GM23338 (cell line): Measurements from ENCODE around the gene SETMAR. TPM values are rescaled to one million over a fixed set of nuclear protein-coding genes. Genes with fewer than 3 reads are reported as not detected.

Source experiments
- ATAC-seq: fragments of 200-7000 bp; cut with Tn5 transposase; 3 replicates; pipeline ENCODE4 v1.9.1; 2020
- DNase-seq: peaks from one replicate; pipeline ENCODE4 v3.0.0-alpha.2; 2015; ENCODE audit warnings: low spot score
- H2AFZ ChIP-seq: fragments of 200-600 bp; sonication (generic); 2 replicates; pipeline ENCODE4 v1.8.0; 2016; ENCODE audit warnings: antibody characterized with exemption, mild to moderate bottlenecking, moderate library complexity
- H3F3A ChIP-seq: fragments of 200-600 bp; sonication (generic); replicated peaks from 2 replicates; pipeline ENCODE4 v1.8.0; 2017; ENCODE audit warnings: antibody characterized with exemption, mixed run types, low read depth
- H3K27ac ChIP-seq: fragments of 200-600 bp; sonication (generic); 2 replicates; pipeline ENCODE4 v1.6.1; 2016; ENCODE audit warnings: low read depth
- H3K27me3 ChIP-seq: fragments of 200-600 bp; sonication (generic); 2 replicates; pipeline ENCODE4 v1.8.0; 2016; ENCODE audit warnings: mild to moderate bottlenecking, mixed run types, moderate library complexity; ENCODE audit not compliant: insufficient read depth
- H3K36me3 ChIP-seq: fragments of 200-600 bp; sonication (generic); 2 replicates; pipeline ENCODE4 v1.8.0; 2016; ENCODE audit warnings: mild to moderate bottlenecking; ENCODE audit not compliant: insufficient read depth
- H3K4me1 ChIP-seq: fragments of 200-600 bp; sonication (generic); 2 replicates; pipeline ENCODE4 v1.8.0; 2016; ENCODE audit warnings: mild to moderate bottlenecking, moderate library complexity; ENCODE audit not compliant: insufficient read depth
- H3K4me2 ChIP-seq: fragments of 200-600 bp; sonication (generic); 2 replicates; pipeline ENCODE4 v1.7.1; 2017; ENCODE audit warnings: mixed run types
- H3K4me3 ChIP-seq: fragments of 200-600 bp; sonication (generic); 2 replicates; pipeline ENCODE4 v1.6.1; 2016; ENCODE audit warnings: mixed run types
- H3K79me2 ChIP-seq: fragments of 200-600 bp; sonication (generic); replicated peaks from 2 replicates; pipeline ENCODE4 v1.8.0; 2017; ENCODE audit warnings: mild to moderate bottlenecking; ENCODE audit not compliant: insufficient read depth
- H3K9me2 ChIP-seq: fragments of 200-600 bp; sonication (generic); 2 replicates; pipeline ENCODE4 v1.8.0; 2017; ENCODE audit not compliant: insufficient read depth
- H4K20me1 ChIP-seq: fragments of 200-600 bp; sonication (generic); replicated peaks from 2 replicates; pipeline ENCODE4 v1.8.0; 2017; ENCODE audit warnings: mild to moderate bottlenecking; ENCODE audit not compliant: insufficient read depth
- H3K27ac Mint-ChIP-seq: 2 replicates; pipeline ENCODE4 v1.8.0; 2020; ENCODE audit warnings: inconsistent platforms, mild to moderate bottlenecking, moderate library complexity, mixed read lengths
- H3K27me3 Mint-ChIP-seq: 3 replicates; pipeline ENCODE4 v1.8.0; 2022; ENCODE audit warnings: low read depth, mild to moderate bottlenecking, moderate library complexity, mixed read lengths, inconsistent platforms; ENCODE audit not compliant: insufficient read depth, poor library complexity
- H3K36me3 Mint-ChIP-seq: 3 replicates; pipeline ENCODE4 v1.8.0; 2021; ENCODE audit warnings: low read depth, mild to moderate bottlenecking, inconsistent platforms, moderate library complexity, mixed read lengths
- H3K4me1 Mint-ChIP-seq: 3 replicates; pipeline ENCODE4 v1.8.0; 2020; ENCODE audit warnings: mild to moderate bottlenecking, inconsistent platforms, mixed read lengths
- H3K4me3 Mint-ChIP-seq: 3 replicates; pipeline ENCODE4 v1.8.0; 2021; ENCODE audit warnings: moderate library complexity, mild to moderate bottlenecking, inconsistent platforms, mixed read lengths
- H3K9me3 Mint-ChIP-seq: 3 replicates; pipeline ENCODE4 v1.8.0; 2020; ENCODE audit warnings: moderate library complexity, mild to moderate bottlenecking, inconsistent platforms, mixed read lengths
- CREB1 ChIP-seq: fragments of 250-450 bp; sonication (Bioruptor Pico); IDR thresholded peaks from 2 replicates; pipeline ENCODE4 v1.5.0; 2020; ENCODE audit warnings: low read depth, mild to moderate bottlenecking, moderate library complexity
- ETS1 ChIP-seq: IDR thresholded peaks from 2 replicates; pipeline ENCODE4 v1.6.1; 2016; ENCODE audit warnings: antibody characterized with exemption
- EZH2 ChIP-seq: fragments of 200-600 bp; sonication (generic); IDR thresholded peaks from one replicate; pipeline ENCODE4 v1.8.0; 2017; ENCODE audit warnings: antibody characterized with exemption, mild to moderate bottlenecking, low read depth; ENCODE audit not compliant: unreplicated experiment
- JUNB ChIP-seq: IDR thresholded peaks from one replicate; pipeline ENCODE4 v1.6.1; 2016; ENCODE audit warnings: antibody characterized with exemption; ENCODE audit not compliant: unreplicated experiment
- NANOG ChIP-seq: IDR thresholded peaks from 2 replicates; pipeline ENCODE4 v1.6.1; 2016; ENCODE audit warnings: antibody characterized with exemption, borderline replicate concordance
- POLR2AphosphoS5 ChIP-seq: IDR thresholded peaks from 2 replicates; pipeline ENCODE4 v1.6.1; 2016; ENCODE audit warnings: antibody characterized with exemption, low read depth
- STAT1 ChIP-seq: IDR thresholded peaks from one replicate; pipeline ENCODE4 v1.6.1; 2016; ENCODE audit warnings: antibody characterized with exemption; ENCODE audit not compliant: unreplicated experiment
- polyA plus RNA-seq: library from polyadenylated mRNA; unstranded; fragments of >200 nt; fragmentation: Nextera tagmentation; extraction: Ambion mirVana; gene quantifications from 2 replicates; pipeline ENCODE4 v1.2.1, GENCODE V29; 2016
- total RNA-seq: library from RNA; depleted of rRNA; stranded (reverse); fragments of >200 nt; shearing (Covaris generic); gene quantifications from 2 replicates; pipeline ENCODE4 v1.2.3, GENCODE V29; 2014
- TF ChIP-seq, protein P1 (sequence below): fragments of 250-450 bp; sonication (Bioruptor Pico); IDR thresholded peaks from 2 replicates; pipeline ENCODE4 v1.5.0; 2020; ENCODE audit warnings: mild to moderate bottlenecking, moderate library complexity

Gene SETMAR
- total and polyA plus RNA-seq, 2 experiments from 2014 or later: 11.2 to 19.8 TPM

DNA sequence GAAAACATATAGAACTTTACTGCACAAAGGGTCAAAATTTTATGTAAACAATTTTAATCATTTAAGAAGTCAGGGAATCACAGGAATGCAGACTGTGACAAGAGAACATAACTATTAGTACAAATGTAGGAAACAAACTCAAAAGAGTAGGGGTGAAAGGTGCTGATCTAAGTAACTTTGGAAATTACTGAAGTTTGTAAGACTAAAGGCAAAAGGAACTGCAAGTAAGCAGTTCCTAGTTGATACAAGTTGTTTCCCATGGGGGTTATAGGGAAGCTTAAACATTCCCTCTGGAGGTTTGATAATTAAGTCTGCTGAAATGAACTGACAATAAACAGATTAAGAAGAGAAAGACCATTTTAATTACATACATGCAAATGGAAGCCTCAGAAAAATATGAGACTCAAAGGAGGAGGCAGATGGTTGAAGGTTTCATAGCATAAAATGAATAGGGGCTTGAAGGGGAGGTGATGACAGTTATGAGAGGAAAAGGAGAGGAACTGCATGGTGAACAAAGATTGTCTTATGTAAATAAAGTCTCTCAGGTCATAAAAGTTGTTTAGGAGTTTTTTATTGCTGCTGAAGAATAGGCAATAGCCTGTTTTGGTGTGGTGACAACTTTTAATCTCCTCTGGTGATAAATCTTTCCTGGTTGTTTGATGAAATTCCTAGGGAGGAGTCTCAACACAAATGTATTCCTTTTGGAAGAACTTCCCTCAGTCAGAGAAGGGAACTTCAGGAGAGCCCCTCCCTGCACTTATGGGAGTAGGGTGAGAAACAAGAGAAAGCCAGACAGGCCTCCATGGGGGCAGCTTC lies 17.1 kb downstream of the SETMAR start (continued):
- TF ChIP-seq ETS1: no peak

DNA sequence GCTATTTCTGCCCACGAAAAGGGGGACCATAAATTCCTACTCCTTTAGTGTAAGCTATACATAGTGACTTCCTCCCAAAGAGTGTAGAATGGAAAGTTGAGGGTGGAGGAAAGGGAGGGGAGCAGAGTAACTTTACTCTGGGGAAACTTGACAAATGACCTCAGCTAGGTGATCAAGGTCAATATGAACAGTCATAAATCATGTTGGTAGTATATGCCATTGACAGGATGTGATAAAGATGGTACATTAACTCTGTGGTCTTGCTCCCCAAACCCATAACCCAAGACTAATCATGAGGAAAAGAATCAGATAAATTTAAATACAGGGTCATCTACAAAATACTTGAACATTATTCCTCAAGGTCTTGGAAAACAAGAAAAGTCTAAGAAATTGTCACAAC lies 18.6 kb downstream of the SETMAR start:
- Mint-ChIP-seq H3K27ac (no peak overlapping the region), H3K36me3 (peaks cover 19% of the 10 kb centered on the region), H3K9me3 (peaks cover 14% of the 10 kb centered on the region), H3K27me3 (peaks cover 1% of the 10 kb centered on the region), H3K4me1 (peaks cover 6% of the 10 kb centered on the region; the same call in 2 of the 3 replicates), H3K4me3 (no peak overlapping the region)
- H4K20me1 ChIP-seq: no peaks in the 10 kb centered on the region
- no peaks in the 10 kb centered on the region for H3F3A ChIP-seq
- H2AFZ ChIP-seq: no peak overlapping the region
- 0 out of 2 replicates have a peak, but pooled peaks cover 2% of the 10 kb centered on the region for H3K36me3 ChIP-seq
- no peak overlapping the region for H3K4me2 ChIP-seq
- no peaks in the 10 kb centered on the region for H3K27me3 ChIP-seq
- no peaks in the 10 kb centered on the region for H3K79me2 ChIP-seq
- no peak overlapping the region for H3K27ac ChIP-seq
- DNase-seq (no peak), ATAC-seq (no peak)
- no peaks in the 10 kb centered on the region for H3K9me2 ChIP-seq
- TF ChIP-seq EZH2: no peak
- TF ChIP-seq STAT1: no peak
- peaks cover 7% of the 10 kb centered on the region; the same call in 1 of the 2 replicates for H3K4me1 ChIP-seq
- no peak overlapping the region for H3K4me3 ChIP-seq

GRCh38 chr3:4322635-4323034 lies 19.5 kb downstream of the SETMAR start:
- H3K36me3 Mint-ChIP-seq: peaks cover 17% of the 10 kb centered on the region; the same call in 2 of the 3 replicates
- H3K9me2 ChIP-seq: no peaks in the 10 kb centered on the region
- peaks cover 7% of the 10 kb centered on the region; the same call in 1 of the 2 replicates for H3K4me1 ChIP-seq
- no peaks in the 10 kb centered on the region for H3K79me2 ChIP-seq
- 0 out of 2 replicates have a peak, but pooled peaks cover 7% of the 10 kb centered on the region for H3K36me3 ChIP-seq
- peaks cover 19% of the 10 kb centered on the region for H3K9me3 Mint-ChIP-seq
- H3K27me3 ChIP-seq: no peaks in the 10 kb centered on the region
- peaks cover 6% of the 10 kb centered on the region; the same call in 2 of the 3 replicates for H3K4me1 Mint-ChIP-seq
- H4K20me1 ChIP-seq: no peaks in the 10 kb centered on the region
- no peak overlapping the region for H3K4me2 ChIP-seq
- DNase-seq: no peak
- H3K4me3 Mint-ChIP-seq: no peak overlapping the region
- H2AFZ ChIP-seq: no peak overlapping the region
- no peak overlapping the region for H3K27ac Mint-ChIP-seq
- H3K4me3 ChIP-seq: no peak overlapping the region
- peaks cover 1% of the 10 kb centered on the region for H3K27me3 Mint-ChIP-seq
- no peaks in the 10 kb centered on the region for H3F3A ChIP-seq
- no peak for ATAC-seq
- no peak overlapping the region for H3K27ac ChIP-seq
- TF ChIP-seq CREB1 (CRISPR knock-in tag) (no peak), JUNB (no peak), POLR2AphosphoS5 (no peak), NANOG (no peak), STAT1 (no peak), ETS1 (no peak)
- TF ChIP-seq, protein P1, sequence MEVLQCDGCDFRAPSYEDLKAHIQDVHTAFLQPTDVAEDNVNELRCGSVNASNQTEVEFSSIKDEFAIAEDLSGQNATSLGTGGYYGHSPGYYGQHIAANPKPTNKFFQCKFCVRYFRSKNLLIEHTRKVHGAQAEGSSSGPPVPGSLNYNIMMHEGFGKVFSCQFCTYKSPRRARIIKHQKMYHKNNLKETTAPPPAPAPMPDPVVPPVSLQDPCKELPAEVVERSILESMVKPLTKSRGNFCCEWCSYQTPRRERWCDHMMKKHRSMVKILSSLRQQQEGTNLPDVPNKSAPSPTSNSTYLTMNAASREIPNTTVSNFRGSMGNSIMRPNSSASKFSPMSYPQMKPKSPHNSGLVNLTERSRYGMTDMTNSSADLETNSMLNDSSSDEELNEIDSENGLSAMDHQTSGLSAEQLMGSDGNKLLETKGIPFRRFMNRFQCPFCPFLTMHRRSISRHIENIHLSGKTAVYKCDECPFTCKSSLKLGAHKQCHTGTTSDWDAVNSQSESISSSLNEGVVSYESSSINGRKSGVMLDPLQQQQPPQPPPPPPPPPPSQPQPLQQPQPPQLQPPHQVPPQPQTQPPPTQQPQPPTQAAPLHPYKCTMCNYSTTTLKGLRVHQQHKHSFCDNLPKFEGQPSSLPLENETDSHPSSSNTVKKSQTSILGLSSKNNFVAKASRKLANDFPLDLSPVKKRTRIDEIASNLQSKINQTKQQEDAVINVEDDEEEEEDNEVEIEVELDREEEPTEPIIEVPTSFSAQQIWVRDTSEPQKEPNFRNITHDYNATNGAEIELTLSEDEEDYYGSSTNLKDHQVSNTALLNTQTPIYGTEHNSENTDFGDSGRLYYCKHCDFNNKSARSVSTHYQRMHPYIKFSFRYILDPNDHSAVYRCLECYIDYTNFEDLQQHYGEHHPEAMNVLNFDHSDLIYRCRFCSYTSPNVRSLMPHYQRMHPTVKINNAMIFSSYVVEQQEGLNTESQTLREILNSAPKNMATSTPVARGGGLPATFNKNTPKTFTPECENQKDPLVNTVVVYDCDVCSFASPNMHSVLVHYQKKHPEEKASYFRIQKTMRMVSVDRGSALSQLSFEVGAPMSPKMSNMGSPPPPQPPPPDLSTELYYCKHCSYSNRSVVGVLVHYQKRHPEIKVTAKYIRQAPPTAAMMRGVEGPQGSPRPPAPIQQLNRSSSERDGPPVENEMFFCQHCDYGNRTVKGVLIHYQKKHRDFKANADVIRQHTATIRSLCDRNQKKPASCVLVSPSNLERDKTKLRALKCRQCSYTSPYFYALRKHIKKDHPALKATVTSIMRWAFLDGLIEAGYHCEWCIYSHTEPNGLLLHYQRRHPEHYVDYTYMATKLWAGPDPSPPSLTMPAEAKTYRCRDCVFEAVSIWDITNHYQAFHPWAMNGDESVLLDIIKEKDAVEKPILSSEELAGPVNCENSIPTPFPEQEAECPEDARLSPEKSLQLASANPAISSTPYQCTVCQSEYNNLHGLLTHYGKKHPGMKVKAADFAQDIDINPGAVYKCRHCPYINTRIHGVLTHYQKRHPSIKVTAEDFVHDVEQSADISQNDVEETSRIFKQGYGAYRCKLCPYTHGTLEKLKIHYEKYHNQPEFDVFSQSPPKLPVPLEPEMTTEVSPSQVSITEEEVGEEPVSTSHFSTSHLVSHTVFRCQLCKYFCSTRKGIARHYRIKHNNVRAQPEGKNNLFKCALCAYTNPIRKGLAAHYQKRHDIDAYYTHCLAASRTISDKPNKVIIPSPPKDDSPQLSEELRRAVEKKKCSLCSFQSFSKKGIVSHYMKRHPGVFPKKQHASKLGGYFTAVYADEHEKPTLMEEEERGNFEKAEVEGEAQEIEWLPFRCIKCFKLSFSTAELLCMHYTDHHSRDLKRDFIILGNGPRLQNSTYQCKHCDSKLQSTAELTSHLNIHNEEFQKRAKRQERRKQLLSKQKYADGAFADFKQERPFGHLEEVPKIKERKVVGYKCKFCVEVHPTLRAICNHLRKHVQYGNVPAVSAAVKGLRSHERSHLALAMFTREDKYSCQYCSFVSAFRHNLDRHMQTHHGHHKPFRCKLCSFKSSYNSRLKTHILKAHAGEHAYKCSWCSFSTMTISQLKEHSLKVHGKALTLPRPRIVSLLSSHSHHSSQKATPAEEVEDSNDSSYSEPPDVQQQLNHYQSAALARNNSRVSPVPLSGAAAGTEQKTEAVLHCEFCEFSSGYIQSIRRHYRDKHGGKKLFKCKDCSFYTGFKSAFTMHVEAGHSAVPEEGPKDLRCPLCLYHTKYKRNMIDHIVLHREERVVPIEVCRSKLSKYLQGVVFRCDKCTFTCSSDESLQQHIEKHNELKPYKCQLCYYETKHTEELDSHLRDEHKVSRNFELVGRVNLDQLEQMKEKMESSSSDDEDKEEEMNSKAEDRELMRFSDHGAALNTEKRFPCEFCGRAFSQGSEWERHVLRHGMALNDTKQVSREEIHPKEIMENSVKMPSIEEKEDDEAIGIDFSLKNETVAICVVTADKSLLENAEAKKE (CRISPR knock-in tag): no peak
